ENCODE data around the gene GALNT3.

DNA sequence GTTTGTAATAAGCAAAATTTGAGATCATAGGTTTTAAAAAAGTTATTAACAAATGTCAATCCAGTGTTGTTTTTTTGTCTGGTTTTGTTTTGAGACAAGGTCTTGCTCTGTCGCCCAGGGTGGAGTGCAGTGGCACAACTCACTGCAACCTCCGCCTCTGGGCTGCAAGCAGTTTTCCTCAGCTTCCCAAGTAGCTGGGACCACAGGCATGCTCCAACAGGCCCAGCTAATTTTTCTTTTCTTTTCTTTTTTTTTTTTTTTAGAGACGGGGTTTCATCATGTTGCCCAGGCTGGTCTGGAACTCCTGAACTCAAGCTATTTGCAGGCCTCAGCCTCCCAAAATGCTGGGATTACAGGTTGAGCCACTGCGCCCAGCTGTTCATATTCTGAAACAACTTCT is 31.3 kb downstream of the GALNT3 start:
- TF ChIP-seq POLR2A (IDR thresholded peaks at IDR 0.05; ENCODE audit: low read length) (no peak), GATA1 (IDR thresholded peaks at IDR 0.05; ENCODE audit: low read depth, low read length) (no peak)

All from erythroblast (primary cell).